ENCODE data around the gene CSTB.

DNA sequence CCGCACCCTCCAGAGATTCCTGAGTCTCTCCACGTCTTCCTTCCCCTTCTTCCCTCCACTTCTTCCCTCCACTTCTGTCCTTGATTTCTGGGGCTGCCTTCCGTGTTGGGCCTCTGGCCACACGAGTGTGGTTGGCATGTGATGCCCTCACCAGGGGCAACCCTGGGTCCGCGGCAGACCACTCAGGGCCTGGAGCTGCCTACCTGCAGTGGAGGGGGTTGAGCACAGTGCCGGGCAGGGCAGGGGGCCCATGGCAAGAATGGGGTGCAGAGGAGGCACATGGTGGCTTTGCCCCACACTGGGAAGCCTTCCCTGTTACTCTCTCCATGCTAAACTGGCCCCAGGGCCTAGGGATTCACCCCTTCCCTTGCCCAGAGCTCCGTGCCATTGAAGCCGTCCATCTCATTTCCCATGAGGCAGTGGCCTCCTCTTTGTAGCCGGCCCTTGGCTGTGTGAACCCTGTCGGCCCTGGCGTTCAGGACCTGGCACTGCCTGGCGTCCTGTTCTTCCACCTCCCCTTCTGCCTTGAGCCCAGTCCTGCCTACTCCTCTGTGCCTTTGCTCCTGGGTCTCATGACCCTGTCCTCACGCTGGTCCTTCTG is 26.7 kb upstream of the CSTB start:
- TF ChIP-seq, protein P1, sequence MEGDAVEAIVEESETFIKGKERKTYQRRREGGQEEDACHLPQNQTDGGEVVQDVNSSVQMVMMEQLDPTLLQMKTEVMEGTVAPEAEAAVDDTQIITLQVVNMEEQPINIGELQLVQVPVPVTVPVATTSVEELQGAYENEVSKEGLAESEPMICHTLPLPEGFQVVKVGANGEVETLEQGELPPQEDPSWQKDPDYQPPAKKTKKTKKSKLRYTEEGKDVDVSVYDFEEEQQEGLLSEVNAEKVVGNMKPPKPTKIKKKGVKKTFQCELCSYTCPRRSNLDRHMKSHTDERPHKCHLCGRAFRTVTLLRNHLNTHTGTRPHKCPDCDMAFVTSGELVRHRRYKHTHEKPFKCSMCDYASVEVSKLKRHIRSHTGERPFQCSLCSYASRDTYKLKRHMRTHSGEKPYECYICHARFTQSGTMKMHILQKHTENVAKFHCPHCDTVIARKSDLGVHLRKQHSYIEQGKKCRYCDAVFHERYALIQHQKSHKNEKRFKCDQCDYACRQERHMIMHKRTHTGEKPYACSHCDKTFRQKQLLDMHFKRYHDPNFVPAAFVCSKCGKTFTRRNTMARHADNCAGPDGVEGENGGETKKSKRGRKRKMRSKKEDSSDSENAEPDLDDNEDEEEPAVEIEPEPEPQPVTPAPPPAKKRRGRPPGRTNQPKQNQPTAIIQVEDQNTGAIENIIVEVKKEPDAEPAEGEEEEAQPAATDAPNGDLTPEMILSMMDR (IDR thresholded peaks at IDR 0.05) = no peak
- no peak for TF ChIP-seq EZH2 (IDR thresholded peaks at IDR 0.05; ENCODE audit: borderline replicate concordance, insufficient read depth, low read depth, low read length, poor library complexity, severe bottlenecking)

Measured in B cell (primary cell).